ENCODE results near the gene RPS6KB2.
A peak's percentile ranks its signal among the peaks of the same experiment; 100 is the strongest.

RPS6KB2 gene

DNA sequence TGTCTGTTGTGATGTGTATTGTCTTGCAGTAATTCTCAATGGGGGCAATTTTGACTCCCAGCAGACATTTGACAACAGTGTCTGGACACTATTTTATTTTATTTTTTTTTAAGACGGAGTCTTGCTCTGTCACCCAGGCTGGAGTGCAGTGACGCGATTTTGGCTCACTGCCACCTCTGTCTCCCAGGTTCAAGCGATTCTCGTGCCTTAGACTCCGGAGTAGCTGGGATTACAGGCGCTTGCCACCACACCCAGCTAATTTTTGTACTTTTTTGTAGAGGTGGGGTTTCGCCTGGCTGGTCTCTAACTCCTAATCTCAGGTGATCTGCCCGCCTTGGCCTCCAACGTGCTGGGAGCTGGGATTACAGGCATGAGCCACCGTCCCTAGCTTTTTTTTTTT is 1.4 kb downstream of the RPS6KB2 start:
- DNase-seq, result no peak

DNA sequence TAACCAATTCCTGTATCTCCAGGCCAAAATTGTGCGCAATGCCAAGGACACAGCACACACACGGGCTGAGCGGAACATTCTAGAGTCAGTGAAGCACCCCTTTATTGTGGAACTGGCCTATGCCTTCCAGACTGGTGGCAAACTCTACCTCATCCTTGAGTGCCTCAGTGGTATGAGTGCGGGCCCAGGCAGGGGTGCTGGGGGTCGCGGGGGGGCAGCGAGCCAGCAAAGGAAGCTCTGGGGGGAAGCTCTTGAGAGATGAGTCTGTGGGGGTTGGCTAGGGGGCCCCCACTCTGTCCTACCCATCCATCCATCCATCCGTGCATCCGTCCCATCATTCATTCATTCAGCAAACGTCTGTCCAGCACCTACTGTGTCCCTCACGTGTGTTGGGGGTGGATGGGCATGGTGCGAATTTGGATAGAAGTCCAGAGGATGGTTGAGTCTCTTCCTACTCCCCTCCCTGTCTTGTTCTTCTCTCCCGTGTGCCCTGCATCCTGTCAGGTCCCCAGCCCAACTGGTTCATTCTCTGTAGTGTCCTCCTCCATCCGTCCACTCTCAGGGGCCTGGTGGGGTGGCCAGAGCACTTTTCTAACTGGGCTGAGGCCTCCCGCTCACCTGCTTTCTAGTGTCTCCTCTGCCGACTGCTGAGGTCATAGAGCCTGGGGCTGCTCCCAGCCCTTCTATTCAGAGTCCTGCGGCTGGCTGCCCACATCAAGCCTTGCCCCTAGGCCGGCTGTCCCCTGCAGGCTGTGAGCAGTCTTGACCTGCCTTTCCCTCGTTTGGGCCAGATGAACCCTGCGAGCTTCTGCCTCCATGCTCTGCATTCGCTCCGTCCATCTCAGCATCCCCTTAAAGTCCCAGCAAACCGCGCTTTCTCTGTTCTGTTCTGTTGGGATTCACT is 3.3 kb downstream of the RPS6KB2 start:
- DNase-seq, result no peak

DNA sequence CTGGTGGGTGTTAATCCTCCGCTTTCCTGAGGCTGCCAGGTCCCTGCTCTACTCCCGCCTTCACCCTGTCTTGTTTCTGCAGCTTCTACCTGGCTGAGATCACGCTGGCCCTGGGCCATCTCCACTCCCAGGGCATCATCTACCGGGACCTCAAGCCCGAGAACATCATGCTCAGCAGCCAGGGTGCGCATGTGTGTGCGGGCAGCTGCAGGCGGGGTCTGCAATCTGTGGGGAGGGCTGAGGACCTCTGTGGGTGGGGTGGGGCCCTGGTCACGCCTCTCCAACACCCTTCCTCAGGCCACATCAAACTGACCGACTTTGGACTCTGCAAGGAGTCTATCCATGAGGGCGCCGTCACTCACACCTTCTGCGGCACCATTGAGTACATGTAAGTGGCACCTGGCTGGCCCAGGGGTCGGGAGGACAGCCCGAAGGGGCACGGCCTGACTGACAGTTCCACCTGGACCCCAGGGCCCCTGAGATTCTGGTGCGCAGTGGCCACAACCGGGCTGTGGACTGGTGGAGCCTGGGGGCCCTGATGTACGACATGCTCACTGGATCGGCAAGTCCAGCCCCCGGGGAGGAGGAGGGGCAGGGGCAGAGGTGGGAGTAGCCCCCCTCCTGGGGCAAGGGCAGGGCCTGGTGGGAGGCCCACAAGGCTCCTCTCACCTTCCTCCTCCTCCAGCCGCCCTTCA is 4.5 kb downstream of the RPS6KB2 start:
- no peak for DNase-seq

DNA sequence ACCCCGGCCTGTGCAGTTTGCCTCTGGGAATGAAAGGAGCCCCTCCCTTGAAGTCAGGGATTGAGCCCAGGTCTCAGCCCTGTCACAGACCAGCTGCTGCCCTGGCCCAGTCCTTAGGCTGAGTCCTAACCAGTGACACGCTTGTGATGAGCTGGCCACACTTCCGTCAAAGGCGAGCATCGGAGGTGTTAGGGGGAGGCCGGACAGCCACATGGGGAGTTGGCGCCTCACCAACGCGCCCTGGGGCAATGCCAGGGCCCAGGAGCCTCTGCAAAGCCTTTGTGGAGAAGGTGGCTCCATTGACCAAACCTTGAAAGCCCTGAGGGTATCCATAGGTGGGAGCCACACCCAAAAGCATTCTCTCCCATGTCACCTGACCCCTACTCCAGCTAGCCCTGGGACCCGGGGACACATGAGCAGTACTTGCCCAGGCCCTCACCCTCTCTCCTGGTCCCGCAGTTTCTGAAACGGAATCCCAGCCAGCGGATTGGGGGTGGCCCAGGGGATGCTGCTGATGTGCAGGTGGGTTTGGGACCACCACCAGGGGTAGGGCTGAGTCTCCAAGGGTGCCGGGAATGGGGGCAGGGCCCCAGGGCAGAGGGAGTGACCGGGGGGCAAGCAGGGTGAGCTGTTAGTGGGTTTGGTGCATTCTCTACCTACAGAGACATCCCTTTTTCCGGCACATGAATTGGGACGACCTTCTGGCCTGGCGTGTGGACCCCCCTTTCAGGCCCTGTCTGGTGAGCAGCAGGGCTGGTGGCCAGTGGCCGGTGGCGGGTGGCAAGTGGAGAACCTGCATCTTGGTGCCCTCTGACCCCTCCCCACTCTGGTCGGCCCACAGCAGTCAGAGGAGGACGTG is 5.5 kb downstream of the RPS6KB2 start:
- DNase-seq, result no peak

DNA sequence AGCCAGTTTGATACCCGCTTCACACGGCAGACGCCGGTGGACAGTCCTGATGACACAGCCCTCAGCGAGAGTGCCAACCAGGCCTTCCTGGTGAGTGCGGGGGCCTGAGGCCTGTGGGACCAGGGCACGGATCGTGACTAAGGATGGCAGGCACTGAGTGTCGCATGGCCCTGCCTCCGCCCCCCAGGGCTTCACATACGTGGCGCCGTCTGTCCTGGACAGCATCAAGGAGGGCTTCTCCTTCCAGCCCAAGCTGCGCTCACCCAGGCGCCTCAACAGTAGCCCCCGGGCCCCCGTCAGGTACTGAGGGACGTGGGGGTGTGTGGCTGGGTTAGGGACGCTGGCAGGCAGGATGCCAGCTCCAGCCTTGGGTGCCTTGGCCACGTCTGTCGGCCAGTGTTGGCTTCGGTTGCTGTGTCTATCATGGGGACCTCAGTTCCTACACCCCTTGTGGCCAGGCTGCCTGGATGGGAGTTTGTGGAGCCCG is 6.1 kb downstream of the RPS6KB2 start:
- DNase-seq, result peak in 2 of 5 experiments; percentile 22 to 55

DNA sequence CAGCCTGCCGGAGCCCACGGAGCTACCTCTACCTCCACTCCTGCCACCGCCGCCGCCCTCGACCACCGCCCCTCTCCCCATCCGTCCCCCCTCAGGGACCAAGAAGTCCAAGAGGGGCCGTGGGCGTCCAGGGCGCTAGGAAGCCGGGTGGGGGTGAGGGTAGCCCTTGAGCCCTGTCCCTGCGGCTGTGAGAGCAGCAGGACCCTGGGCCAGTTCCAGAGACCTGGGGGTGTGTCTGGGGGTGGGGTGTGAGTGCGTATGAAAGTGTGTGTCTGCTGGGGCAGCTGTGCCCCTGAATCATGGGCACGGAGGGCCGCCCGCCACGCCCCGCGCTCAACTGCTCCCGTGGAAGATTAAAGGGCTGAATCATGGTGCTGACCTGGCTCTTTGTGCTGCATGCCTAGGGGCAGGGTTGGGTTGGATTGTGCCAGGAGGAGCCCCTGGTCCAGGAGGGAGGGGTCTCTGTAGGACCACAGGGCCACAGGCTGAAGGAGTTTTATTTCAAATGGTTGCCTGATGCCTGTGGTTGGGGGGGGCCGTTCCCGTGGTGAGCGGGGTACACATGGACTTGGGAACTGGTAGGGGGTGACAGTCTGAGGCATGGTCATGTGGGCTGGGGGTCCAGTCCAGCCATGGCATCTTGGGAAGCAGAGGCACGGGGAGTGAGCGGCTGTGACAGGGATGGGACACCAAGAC is 6.9 kb downstream of the RPS6KB2 start:
- peak in 1 of 5 experiments; percentile 49 for DNase-seq

DNA sequence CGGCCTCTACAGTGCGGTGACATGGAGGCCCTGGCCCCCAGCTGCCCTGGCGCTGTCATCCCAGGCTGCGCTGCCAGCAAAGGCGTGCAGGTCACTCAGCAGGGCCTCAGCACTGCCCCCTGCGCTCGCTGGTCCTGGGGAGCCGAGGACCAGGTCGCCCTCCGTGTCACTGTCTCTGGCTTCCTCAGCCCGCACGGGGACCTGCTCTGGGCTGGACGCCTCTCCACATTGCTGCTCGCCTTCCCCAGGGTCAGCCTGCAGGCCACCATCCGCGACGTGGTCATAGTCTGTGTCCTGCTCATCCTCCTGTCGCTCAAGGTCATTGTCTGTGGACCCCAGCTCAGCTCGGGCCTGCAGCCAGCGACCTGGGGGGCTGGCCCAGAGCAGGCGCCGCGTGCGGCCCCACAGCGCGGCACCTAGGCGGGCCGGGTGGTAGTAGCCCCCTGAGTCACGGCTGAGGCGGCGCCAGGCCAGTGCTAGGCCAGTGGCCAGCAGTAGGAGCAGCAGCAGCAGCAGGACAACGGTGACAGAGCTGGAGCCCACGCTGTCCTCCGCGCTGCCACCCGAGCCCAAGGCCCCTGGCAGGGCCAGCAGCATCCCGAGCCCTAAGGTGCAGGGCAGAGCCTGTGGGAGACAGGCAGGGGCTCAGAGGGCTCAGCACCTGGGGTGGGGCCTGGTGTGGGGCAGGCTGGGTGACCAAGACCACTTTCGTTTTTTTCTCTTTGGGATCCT is 7.6 kb downstream of the RPS6KB2 start:
- no peak for DNase-seq

DNA sequence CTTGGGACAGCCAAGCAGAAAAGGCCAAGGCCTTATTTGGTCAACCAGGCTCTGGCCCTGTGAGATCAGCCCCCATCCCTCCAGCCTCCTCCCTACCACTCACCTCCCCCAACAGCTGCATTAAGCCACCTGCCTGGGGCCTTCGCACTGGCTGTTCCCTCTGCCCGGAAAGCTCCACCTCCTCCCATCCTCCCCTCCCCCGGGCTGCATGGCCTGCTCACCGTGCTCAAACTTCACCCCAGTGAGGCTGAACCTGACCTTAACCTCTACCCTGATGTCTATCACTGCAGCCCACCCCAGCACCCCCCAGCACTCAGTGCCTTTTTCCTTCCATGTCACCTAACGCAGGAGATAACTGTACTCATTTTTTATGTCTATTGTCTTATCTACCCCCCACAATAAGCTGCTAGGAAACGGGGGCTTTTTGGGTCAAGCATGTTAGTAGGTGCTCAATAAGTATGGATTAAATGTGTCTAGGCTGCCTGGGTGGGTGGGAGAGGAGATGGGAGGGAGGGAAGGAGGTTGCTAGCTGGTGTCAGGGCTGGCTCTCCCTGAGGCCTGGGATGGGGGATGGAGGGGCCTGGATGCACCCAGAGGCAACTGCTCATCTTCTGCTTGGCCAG is 8.3 kb downstream of the RPS6KB2 start:
- DNase-seq, result peak in 3 of 5 experiments; percentile 47 to 89 (median 48)

DNA sequence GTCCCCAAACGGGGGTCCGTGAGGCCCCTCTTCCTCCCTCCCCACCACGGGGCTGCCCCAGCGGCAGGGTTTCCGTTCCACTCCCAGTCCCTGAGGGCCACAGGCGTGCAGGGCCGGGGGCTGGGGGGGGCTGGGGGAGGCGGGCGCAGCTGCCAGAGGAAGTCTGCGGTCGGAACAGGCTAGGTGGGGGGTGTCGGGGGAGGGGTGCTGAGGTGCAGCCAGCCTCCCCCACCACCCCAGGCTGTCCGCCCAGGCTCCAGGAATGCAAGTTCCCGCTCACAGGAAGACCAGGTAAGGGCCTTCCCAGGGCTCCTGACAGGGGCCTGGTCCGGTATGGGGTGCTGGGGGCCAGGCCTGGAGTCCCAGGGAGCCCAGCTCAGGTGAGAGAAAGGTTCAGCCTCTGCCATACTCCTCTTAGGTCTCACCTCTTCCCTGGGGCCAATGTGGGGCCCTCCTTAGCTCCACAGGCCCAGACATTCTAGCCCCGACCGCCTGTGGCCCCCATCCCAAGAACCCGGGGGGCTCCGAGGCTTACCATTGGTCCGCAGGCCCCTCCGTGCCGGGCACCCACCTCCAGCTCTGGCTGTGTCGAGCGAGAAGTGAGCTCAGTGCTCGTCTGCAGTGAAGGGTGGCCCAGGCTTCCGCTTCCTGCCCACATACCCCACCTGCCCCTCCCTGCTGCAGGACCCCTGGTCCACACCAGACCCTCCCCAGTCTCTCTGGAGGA is 9.0 kb downstream of the RPS6KB2 start, which contains the start of gene PTPRCAP:
PTPRCAP (minus strand) TSS at position 601 of the 727 bp plus-strand sequence; CDS start at position 538, 63 bp downstream.
- DNase-seq, result peak in 4 of 5 experiments; percentile 52 to 93 (median 74)

DNA sequence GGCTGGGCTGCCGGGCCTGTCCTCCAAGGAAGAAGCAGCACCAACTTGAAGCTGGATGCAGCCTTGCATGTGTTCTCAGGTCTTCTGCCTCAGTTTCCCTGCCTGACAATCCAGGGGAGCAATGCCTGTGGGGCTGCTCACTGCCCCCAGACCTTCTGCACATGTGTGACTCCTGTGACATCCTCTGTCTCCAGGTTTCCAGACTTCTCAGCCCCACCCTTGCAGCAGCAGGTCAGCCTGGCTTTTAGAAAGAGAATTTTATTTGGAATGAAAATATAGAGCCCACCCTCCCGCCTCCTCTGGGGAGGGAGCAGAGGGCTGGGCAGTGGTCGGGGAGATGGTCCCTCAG is 9.5 kb downstream of the RPS6KB2 start:
- DNase-seq, result no peak

DNA sequence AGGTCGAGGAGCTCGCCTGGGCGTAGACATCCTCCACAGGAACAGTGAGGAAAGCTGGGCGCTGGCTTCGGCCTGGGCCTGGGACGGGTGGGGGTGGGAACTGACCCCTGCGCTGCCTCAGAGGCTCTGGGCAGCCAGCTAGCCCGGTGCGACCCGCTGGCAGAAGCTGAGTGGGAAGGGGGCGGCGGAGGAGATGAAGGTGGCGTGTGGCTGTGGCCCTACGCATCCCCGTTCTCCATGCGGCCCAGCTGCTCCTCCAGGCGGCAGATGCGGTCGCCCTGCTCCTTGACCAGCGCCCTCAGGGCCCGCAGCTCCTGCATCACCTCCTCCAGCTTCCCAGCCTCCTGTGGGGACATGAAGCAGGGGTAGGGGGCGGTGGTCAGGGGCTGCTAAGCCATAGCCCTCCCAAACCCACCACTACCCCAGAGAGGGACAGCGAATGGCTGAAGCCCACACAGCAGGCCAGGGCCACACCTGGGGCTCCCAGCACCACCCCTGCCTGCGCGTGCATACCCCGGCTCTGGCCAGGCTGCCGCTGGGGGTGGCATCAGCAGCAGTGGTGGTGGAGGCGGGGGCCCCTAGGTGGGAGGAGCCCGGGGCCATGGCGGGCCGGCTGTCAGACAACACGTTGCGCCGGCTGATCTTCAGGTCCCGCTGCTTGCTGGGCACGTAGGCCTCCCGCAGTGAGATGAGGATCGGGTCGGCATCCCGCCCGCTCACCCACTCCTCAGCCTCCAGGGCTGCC is 10.0 kb downstream of the RPS6KB2 start:
- peak; percentile 55 to 92 (median 68) for DNase-seq

DNA sequence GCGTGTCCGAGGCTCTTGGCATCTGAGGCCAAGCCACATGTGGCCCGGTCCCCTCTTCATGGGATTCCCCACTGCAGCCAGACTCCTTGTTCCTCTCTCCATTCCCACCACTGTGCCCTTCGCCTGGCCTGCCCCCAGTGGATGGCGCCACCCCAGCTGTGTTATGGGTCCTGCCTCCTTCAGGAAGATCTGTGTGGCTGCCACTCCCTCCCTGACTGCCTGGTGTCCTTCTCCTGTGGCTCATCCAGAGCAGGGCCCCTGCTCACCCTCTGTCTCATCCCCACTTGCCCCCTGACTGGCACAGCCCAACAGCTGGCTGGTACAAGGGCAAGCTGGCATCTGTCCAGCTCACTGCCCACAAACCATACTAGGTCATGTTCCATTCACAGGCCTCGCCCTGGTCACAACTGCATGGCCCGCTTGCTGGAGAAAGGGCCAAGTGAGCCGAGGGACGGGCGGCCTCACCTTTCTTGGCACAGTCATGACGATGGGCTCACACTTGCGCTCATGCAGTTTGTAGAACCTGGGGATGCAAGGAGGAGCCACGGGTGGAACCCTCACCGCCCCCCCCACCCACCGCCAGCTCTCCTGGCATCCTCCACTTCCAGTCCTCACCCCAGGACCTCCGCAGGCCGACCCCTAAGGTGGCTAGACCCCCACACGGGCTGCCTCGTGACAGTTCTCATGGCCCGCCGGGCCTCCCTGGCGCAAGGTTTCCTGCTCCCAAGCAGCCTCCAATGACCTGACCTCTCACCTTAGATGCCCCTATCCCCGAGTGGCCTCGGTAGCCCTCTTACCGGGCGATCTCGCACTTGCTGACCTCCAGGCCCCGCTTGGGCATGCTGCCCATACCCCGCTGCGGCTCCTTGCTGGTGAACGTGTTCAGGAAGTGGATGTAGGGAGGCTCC is 11.3 kb downstream of the RPS6KB2 start:
- DNase-seq, result peak in 2 of 5 experiments; percentile 23 to 50

DNA sequence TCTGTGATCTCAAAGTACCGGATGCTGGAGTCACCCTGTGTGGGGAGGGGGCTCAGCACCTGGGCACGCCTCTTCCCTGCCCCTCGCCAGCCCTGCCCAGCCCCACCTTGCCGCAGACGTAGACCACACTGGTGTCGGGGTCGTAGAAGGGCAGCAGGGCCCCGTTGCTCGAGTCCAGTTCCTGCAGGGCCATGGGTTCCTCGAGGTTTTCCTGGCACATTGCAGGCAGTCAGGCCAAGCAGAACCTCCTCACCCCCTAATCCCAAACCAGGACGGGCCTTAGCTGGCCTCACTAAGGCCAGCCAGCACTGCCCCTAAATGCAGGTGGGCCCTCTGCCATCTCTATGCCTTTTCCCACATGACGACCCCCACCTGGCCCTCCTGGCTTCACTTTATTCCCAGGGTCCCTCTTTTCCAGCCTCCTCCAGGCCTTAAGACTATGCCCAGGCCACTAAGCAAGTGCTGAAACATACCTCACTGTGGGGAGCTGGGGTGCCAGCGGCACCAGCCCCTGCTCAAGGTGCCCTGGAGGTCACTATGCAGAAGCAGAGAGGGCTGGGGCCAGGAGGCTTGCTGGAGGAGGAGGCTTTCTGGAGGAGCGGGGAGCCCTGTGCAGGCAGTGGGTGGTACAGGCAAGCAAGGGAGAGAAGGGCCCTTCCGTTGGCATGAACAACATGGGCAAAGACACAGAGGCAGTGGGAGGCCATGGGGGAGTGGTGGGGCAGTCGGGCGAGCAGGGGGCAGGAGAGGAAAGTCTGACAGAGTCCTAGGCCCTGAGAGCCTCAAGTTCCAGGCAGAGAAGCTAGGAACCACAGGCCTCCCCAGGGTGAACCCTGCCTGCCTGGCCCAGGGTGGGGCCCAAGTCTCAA is 12.2 kb downstream of the RPS6KB2 start:
- DNase-seq, result peak in 1 of 5 experiments; percentile 63

DNA sequence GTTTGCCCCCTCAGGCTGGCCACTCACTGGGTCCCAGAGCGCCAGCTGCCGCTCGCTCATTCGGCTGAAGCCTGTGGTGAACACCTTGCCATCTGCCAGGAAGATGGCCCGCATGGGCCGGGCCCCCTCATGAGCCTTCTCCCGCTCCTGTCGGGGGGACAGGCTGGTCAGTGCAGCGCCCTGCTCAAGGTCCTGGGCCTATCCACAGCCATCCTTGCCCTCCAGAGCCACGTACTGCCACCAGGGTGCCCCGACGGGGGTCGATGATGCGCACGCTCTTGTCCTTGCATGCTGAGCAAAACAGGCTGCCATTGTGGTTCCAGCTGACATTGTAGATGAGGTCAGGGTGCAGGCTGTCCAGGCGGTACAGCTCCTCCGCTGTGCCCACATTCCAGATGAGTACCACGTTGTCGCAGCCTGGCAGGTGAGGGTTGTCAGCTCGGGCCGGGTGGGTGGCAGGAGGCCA is 12.8 kb downstream of the RPS6KB2 start:
- DNase-seq, result no peak

DNA sequence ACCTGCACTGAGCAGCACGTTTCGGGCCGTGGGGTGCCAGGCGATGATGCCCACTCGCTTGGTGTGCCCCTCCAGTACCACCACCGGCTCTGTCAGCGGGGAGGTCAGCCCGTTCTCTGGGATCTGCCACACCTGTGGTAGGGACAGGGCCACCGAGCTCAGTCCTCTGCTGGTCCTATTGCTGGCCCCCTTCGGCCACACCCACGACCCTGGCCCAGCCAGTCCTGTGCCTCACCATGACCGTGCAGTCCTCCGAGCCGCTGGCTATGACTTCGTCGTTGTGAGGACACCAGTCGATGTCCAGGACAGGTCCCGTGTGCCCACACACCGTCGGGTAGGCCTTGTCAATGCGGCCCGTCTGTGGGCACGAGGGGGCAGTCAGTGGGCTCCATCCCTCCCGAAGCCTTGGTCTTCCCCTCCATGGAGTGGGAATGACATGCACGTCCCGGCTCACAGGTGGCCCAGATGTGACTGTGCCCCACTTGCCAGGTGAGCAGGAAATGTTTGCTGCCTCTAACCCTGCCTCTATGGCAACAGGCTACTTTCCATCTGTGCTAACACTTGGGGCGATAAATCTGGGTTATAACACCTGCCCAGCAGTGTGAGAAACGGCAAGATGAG is 13.5 kb downstream of the RPS6KB2 start:
- DNase-seq, result peak in 2 of 5 experiments; percentile 38 to 46
